ENCODE results near the gene GDPD5.

The GDPD5 gene

DNA sequence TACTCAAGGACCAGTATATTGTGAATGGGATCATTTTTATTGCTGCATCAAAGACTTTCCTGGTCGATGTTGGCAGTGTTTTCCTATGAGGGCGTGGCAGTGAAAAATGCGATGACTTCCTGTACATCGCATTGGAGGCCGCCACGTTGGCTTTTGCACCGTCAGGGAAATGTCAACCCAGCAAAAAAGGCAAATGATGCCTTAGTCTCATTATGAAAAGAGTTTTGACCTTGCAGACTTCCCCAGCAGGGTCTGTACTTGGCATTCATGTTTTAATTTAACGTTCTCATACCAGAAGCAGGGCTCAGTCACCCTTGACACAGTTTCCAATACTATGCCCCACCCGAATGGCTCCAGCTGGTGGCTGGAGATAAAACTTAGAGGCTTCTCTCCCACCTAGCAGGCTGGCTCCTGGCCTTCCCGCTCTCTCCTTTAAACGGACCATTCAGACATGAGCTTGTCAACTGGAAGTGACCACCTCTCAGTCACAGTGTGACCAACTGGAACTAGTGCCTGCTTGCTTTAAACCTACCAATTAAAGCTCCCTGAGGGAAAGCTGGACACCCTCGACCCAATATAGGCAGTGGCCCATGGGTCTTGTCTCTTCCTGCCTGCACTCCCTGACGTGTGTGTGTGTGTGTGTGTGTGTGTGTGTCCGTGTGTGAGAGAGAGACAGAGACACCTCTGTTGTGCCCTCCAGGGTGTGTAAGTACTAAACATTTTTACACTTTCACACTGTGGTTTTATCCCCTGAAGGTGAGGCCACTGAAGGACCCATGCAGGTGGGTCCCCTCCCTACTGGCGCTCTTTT is 8.7 kb upstream of the GDPD5 start:
- no peak for DNase-seq

DNA sequence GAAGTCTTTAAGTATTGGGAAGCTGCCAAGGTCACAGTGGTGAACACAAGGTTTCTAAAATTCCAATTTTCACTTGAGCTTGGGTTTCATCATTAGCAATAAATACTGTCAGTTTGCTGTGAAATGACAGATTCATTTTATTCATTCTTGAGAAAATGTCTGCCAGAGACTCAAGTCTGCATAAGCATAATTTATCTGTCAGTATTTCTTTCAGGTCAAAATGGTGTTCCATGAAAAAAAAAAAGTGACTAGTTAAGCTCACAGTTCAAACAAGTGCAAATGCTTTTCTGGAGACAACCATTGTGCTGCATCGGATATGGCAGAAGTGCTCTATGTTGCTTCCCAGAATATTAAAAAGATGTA is 8.1 kb upstream of the GDPD5 start:
- DNase-seq: no peak

GRCh38 chr11:75532200-75533048 is 6.7 kb upstream of the GDPD5 start:
- DNase-seq: peak; percentile 81

GRCh38 chr11:75531325-75531724 is 5.6 kb upstream of the GDPD5 start:
- DNase-seq: no peak

- DNase-seq: no peak
Observed at GRCh38 chr11:75530577-75530976, 4.8 kb upstream of the GDPD5 start.

DNA sequence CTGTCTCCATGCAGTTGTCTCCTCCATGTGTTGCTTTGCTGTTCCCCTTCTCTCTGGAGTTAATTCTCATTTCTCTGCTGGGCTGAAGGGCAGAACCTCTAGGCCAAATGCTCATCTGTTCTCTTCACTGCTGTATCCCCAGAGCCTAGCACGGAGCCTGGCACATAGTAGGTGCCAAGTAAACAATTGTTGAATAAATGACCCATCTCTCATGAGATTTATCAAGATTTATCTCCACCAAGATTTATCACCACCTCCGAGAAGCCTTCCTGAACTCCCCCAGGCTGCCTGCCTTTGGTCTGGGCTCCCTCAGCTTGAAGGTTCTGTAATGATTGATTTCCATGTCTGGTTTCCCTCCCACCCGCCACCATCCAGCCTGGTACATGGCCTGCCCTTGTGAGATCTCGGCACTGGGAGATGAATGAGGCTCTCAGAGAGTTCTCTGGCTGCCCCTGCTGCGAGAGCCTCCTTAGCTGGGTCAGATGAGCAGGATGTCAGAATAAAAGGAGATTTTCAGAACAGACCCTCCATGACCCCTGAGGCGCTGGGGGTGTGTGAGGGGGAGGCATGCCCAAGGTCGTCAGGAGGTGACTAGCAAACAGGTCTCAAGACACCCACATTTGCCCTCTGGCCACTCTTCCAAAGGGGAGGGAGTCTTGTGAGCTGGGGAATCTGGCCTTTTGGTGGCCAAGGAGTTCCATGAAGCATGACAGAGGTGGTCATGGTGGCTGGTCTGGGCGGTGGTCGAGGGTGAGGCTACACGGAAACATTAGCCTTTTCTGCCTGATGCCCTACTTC is 2.4 kb upstream of the GDPD5 start:
- DNase-seq: no peak

DNA sequence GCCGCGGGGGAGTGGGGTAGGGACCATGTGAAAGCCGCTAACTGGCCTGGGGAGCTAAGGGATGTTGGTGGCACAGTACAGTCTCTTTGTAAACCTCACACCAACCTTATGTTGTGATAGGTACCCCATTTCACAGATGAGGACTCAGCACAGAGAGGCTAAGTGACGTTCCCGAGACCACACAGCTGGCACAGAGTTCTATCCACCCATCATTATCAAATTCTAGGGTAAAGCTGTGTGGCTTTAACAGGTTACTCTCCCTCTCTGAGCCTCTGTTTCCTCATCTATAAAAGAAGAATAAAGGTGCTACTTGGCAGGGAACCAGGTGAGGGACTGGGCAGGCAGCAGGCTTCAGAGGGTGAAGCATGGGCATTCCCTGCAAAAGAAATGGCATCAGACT is 1.4 kb upstream of the GDPD5 start:
- no peak for DNase-seq

DNA sequence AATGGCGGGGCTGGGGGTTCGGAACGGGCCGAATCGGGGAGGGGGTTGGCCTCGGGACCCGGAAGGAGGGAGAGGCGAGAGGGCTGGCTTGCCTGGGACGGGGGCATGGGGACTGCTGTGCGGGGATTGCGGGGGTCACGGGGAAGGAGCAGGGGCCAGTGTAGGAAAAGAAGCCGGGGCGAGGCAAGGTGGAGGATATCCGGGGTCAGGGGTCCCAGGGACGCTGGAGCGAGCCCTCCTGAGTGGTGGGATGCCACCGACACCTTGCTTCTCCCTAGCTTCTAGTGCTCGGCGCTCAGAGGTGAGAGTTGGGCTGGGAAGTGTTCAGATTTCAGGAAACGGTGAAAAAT is 426 bp upstream of the GDPD5 start:
- no peak for DNase-seq

DNA sequence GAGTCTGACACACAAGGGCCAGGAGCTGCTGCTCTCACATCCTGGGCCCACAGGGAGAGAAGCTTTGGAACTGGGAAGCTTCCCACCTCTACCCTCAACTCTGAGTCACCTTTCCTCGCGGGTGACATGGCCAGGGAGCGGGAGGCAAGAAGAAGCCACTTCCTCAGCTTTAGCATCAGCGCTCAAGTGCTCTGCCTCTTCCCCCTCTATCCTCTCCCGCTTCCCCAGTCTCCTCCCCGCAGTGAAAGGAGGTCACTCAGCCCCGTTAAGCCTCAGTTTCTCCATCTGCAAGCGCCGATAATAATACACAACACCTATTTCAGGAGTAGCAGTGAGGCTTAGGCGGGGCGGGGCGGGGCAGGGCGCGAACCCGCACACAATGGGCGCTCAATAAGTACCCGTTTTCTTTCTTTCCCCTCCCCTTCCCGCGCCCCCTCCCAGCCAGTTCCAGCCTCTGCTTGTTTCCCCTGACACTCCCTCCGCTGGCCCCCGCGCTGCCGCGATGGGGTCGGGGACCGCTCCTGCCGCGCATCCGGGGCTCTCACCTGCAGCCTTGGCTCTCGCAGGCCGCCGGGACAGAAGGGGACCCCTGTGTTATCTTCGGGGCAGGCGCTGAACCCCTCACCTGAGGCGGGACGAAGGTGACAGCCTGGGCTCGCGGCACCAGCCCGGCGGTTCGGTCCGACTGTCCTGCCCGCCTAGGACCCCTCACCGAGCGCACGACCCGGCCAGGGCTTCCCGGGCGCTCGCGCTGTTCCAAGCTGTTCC is 892 bp downstream of the GDPD5 start:
- DNase-seq: no peak

DNA sequence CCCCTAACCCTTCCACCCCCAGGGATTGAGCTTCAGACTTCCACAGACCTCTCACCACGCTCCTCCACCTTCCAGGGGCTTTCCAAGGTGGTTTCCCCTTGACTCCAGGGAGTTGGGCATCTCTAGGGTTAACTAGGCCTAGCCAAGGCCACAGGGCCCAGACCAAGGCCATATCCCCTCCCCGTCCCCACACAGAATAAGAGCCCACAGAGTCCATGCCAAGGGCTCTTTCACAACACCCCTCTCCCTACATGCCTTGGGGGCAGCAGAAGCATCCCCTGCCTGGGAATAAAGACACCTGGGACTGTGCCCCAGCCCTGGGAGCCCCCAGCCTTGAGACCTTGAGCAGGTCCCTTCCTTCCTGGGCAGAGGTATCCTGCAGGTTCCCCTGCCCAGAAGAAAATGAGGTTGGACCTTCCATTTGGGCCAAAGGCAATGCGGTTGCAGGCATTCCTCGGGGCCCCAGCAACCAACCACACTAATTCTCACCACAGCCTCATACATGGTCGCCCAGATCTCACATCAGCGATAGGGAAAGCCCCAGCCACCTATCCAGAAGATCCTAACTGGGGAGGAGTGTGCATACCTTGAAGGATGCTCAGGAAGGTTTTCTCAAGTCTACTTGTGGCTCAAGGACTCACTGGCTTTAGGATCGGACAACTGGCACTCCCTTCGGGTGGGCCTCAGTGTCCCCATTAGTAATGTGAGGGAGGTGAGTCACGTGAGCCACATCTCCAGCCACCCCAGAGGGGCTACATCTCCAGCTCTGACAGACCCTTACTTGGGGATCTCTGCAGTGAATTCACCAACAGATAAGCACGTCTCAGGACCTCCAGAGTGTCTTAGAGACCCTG is 1.7 kb downstream of the GDPD5 start:
- DNase-seq: no peak

DNA sequence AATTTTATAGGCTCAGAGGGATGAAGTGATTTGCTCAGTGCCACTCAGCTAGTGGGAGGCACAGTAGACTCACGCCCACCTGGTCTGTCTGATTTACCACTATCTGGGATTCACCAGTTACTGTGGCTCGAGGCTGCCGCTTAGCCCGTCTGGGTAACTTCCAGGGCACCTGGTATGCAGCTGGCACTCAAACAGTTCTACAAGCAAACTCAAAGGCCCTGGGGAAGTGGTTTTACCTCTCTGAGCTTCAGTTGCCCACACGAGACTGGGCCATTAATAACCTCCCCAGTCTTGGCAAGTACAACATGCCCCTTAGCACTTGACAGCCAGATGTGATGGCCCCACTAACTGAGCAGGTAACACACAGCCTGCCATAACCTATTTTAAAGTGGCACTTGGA is 2.6 kb downstream of the GDPD5 start:
- DNase-seq: no peak

DNA sequence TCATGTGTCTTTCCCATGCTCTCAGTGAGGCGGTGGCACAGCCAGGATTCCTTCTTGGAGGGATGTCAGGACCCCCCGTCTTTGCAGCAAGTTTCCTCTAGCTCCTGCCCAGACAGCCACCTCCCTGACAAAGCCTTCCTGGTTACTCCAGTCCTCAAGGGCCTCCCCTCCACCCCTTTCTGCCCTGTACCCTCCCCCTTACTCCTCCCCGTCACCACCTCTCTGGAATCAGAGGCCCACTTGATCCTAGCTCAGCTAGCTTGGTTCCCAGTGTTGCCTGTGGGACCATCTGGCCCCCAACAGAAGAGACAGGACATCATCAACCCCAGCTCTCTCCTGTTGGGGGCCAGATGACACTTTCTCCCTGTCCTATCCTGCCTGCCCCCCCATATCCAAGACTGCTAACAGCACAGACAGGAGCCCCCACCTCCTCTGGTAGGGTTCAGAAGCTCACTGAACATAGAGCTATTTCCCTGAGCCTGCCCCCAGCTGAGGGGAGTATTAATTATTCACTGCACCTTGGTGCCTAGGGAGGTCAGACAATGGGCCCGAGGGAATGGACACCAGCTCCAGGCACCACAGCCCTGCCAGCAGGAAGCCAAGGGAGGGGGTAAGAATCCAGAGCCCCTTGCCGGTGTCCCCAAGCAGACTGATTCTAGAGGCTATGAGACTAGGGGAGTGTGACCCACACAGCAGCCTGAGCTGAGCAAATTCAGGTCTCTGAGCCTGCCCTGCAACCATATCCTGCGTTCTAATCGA is 3.3 kb downstream of the GDPD5 start:
- DNase-seq: no peak

DNA sequence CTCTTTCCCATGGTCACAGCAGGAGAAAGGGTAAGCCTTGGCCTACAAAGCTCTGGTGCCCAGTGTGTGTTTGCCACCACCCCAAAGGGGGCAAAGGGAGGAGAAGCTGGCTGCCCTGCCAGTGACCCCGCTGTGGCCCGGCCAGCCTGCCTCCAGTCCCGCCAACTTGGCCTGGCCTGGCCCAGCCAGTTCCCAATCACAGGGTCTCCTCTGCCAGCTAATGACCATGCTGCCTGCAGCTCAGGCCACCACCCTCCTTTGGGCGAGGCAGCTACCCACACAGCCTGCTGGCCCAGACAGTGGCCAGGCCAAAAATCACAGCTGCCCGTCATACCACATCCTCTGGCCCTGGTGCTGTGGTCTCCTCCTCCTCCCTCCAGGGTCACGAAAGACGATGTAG is 5.1 kb downstream of the GDPD5 start:
- DNase-seq: no peak

DNA sequence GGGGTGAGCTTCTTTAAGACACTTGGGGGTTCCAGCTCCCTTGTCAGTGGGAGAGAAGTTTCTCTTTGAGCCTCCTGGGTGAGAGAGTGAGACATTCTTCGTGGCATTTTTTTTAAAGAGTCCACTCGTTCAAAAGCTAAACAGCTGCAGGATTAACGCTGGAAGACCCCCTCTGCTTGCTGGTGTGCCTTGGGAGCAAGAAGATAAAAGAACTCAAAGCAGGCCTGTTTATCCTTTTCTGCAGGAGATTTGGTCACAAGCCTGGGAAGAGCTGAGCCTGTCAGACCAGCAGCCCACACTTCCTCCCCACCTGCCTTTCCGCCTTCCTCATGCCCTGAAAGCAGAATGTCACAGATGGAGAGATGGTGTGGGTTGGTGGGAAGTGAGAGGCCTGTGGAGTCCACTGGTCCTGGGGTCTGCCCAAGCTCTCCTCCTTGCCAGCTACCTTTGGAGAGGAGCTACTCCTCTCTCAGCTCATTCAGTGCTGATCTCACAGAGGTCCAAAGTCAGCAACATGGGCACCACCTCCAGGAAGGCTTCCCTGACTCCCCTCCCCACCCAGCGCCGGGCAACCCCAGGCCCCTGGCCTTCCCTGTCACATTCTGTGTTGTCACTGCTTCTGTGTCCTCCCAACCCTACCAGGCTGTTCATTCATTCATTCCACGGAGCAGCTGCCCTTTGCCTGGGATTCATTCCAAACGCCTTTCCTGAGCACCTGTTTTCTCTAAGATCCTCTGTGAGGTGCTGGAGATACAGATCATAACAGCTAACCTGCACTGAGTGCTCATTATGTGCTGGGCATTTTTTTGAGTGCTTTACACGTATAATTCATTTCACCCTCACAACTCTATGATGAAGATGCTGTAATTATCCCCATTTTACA is 6.7 kb downstream of the GDPD5 start:
- no peak for DNase-seq

DNA sequence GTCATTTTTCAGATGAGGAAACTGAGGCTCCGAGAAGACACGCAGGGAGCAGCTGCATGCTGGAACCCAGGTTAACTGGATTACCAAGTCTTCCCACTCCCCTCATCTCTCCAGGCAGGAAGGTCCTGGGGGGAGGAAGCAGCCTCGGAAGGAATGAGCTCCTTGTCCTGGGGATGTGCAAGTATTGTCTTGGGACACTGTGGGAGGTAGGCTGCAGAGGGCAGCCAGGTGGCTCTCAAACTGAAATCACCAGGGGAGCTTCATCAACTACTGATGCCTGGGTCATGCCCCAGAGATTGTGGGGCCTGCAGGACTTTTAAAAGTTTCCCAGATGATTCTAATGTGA is 7.6 kb downstream of the GDPD5 start:
- DNase-seq: no peak

- DNase-seq: no peak
Observed at GRCh38 chr11:75516886-75517285, 8.9 kb downstream of the GDPD5 start.

GRCh38 chr11:75516140-75516539 is 9.6 kb downstream of the GDPD5 start:
- no peak for DNase-seq

GRCh38 chr11:75514596-75514995 is 11.1 kb downstream of the GDPD5 start:
- no peak for DNase-seq

GRCh38 chr11:75513250-75513649 is 12.5 kb downstream of the GDPD5 start:
- DNase-seq: no peak

GRCh38 chr11:75510723-75511019 is 15.1 kb downstream of the GDPD5 start:
- DNase-seq: no peak

All from activated CD4-positive, CD25-positive, alpha-beta regulatory T cell treated with anti-CD3 and anti-CD28 coated beads, Interleukin-2, amount 50 U/mL, for 72 hours (primary cell).